HG02885 (cell line): ENCODE measurements around the gene RAB6C.
"Not testable (repeated sequence)": the region's sequence is repeated elsewhere in the genome, so short reads cannot be mapped to it uniquely, and the experiment has no call there.

Source experiments
- ATAC-seq: cut with Tn5 transposase; IDR thresholded peaks from one replicate; pipeline ENCODE4 v1.9.1; 2021; ENCODE audit warnings: mild to moderate bottlenecking; ENCODE audit not compliant: unreplicated experiment, poor library complexity

The RAB6C gene

DNA sequence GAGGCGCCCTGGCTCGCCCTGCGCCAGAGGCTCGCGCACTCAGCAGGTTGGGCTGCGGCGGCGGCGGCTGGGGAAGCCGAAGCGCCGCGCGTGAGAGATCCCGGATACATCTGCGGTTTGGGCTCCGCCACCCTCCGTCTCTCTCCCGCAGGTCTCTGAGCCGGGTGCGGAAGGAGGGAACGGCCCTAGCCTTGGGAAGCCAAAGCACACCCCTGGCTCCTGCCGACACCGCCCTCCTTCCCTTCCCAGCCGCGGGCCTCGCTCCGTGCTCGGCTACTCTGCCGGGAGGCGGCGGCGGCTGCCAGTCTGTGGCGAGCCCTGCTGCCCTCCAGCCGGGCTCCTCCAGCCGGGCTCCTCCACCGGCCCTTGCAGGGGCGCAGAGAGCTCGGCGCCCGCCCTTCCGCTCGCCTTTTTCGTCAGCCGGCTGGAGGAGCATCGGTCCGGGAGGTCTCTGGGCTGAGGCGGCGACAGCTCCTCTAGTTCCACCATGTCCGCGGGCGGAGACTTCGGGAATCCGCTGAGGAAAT, at the start of gene RAB6C:
Gene RAB6C (plus strand): TSS at position 38 of the 527 bp plus-strand sequence. CDS start 450 bp downstream, at position 488.
- ATAC-seq = not testable (repeated sequence)

DNA sequence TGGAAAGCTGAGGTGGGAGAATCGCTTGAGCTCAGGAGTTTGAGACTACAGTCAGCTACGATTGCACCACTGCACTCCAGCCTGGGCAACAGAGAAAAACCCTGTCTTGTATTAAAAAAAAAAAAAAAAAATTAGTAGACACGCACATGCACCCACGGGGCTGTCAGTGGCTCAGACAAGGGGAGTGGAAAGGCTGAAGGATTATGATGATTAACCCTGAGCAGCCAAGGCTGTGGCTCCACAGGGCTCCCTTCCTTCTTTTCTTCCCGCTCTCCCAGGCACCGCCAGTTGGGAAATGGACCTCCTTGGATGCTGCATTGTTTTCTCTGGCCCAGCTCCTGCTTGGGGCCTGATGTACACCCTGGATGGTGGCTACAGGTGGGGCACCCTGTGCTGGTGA, 49.0 kb upstream of the RAB6C start:
- no peak for ATAC-seq

DNA sequence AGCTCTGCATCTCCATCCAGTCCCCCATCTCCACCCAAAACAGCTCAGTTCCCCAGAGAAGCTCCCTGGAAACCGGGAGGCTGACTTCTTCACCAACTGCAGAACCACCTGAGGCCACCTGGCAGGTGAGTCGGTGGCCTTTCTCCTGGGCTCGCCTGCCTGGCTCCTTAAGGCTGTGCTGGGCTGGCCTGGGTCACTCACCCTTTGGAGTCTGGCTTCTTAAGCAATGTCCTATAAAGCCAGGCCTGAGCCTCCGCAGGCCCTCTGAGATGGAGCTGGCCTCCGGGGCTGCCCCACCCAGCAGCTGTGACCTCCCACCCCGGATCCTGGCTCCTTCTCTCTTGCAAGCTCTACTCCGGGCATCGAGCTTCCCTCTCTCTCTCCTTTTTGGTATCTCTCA, 46.1 kb upstream of the RAB6C start:
- ATAC-seq = not testable (repeated sequence)

DNA sequence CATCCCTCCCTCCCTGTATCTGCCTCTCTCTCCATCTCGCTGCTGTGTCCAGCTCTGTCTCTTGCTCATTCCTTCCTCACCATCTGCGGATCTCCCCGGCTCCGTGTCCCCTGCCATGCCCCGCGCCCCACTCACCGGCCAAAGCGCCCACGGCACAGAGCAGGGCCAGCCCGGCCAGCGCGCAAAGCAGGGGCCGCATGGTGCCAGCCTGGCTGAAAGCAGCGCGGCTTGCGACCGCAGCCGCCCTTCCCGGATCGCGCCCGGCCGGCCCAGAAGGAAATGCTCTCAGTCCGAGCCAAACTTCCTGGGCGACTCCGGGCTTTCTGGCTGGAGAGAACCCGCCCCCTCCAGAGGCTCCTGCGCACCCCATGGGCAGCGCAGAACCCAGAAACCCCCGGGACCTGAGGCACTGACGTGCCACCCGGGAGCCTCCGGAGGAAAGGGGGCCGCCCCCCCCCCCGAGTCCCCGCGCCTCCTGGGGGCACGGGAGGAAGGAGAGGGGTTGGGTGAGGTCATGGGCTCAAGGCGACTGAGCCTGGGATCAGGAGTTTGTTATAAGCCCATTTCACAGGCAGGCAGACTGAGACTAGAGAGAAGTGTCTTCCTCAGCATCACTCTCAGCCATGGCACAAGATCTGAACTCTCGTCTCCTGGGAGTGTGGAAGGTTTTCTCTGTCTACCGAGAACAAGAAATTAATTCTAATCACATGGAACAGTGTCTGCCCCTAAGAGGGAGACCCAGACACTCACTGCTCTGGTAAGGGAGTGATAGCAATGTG, 45.2 kb upstream of the RAB6C start:
- ATAC-seq = no peak

DNA sequence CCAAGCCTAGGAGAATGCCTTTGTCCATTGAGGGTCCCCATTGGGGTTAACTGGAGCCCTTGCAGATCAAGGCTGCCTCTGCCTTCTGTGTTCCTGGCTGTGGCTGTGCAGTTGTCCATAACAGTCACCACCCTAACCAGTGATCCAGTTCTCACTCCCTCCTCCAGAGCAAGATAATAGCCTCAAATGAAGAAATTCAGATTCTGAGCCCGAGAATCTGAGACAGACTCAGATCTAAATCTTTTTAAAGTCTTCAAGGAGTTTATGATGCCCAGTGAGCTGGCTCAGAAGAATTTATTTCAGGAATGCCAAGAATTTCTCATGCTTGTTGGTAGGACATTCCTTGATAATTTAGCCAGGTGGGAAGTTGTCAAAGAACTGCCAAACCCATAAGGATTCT, 44.3 kb upstream of the RAB6C start:
- no peak for ATAC-seq

DNA sequence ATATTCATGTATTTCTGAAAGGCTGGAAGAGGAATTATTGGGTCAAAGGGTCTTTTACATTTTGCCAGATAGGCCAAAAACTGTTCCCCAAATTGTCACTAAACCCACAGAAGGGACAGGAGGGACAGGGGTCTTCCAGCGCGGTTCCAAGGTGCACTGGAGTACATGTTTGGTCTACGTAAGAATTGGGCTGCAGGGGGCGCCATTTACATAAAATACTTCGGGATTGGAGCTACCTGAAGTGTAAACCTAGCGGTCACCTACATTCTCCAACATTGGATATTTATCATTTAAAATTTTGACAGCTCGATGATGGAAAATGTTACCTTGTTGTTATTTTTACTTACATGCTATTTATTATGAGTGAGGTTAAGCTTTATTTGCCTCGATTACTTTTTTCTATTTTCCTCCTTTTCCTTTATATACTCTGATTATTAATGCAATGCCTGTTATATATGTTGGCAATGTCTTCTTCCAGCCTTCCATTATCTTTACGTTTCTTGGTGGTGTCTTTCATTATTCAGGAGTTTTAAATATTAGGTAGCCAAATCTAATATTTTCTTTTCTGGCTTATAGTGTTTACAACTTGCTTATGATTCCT, 43.0 kb upstream of the RAB6C start:
- no peak for ATAC-seq

DNA sequence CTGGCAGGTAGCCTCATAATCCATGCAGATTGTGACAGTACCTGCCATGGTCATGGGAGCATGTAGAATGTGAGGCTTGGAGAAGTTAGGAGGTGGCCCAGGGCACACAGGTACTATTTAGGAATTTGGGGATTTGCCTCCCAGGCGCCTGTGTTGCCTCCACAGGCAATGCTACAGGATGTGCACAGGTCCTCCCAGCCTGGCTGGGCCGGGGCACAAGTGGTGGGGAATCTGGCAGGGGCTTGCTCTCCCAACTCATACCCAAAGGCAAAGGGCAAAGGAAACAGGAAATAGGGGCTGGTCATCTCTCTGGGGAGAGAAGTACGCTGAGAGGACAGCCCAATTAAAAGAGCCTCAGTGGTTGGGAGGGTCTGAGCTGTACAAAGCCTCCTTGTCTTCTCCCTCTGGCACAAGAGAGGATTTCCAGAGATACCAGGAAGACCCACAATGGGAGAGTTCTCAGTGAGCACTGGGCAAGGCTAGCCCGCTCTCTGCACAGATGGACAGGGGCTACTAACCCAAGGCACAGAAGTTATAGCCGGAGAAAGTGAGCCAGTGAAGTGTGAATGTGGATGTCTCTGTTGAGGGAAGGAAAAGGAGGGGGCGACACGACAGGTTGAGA, 40.5 kb upstream of the RAB6C start:
- not testable (repeated sequence) for ATAC-seq

DNA sequence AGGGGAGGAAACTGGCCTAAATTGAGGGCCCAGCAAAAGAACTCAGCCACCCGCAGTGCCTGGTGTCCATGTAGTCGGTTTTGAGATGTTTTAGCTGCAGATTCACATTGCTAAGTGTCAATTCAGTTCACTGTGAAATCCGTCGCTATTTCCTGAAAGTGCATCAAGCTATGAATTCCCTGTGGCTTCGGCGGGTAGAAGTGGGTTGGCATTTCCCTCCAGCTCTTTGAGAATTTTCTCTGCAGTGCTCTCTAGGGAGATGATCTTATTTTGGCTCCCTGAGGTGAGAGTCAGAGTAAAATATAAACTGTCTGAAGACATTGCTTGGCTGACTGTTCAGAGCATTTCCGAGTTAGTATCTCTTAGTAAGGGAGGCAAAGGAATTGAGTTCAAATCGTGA, 36.0 kb upstream of the RAB6C start:
- ATAC-seq = not testable (repeated sequence)

DNA sequence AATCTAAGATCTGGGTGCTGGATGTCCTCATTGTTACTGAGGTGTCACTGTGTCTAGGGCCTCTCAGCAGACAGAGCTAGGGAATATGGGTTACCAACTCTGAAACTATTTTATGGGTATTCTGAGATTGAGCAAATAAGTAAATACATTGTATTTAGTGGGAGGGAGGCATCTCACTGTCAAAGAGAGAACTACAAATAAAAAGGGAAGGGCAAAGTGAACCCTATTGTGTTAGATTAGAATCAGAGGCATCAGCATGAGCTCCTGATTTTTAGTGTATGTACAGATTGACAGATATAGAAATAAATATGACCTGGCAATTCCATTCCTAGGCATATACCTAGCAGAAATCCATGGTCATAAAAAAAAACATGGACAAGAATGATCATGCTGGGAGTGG, 33.9 kb upstream of the RAB6C start:
- no peak for ATAC-seq

DNA sequence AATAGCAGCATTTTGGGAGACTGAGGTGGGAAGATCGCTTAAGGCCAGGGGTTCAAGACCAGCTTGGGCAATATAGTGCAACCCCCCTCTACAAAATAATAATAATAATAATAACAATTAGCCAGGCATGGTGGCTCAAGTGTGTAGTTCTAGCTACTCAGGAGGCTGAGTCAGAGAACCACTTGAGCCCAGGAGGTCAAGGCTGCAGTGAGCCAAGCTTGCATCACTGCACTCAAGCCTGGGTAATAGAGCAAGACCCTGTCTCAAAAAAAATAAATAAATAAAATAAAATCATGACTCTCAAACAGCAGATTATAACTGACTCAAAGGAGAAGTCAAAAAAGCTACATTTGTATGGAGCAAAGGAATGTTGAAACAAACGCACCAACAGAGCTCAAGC, 31.8 kb upstream of the RAB6C start:
- not testable (repeated sequence) for ATAC-seq

DNA sequence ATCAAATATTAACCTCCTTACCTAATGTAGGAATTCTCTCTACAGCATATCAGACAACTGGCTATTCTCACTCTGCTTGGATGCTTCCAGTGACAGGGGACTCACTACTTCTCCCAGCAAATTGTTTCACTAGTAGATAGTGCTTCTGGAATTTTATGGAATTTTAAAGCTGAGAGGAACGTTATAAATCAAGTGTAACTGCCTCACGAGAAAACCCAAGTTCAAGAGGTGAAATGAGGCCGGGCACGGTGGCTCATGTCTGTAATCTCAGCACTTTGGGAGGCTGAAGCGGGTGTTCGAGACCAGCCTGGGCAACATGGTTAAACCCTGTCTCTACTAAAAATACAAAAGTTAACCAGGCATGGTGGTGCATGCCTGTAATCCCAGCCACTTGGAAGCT, 23.3 kb upstream of the RAB6C start:
- not testable (repeated sequence) for ATAC-seq

DNA sequence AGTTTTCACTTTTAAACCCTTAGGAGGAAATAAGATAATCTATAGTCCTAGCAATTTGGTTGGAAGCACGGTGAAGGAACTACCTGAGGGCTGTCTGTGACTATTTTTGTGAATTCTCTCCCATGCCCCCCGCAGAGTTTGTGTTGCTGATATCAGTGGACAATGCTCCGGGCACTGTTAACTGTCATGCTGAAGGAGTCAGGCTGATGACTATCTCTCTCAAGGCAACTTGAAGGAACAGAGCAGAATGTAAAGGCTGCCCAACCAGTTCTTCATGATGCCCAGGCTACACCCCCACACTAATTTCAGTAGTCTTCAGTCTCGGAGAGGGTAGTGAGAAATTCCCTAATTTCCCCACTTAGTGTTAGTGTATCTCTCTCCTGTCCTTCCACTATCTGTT, 21.6 kb upstream of the RAB6C start:
- ATAC-seq = no peak

DNA sequence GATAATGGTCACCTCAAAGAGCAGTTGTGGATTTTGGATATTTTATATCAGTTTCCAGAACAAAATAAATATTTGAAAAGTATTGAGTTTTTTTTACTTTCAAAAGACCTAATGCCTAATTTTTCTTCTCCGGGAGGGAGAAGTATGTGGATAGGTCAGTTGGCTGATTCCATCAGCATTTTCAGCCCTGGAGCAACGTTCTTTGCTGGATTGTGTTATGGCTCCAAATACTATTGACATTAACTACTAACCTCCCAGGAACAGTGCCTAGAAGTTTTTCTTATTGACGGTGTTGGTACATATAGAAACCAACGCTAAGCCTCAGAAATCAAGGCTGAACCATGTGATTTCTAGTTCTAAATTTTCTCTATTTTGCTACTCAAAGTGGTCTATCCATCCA, 20.7 kb upstream of the RAB6C start:
- ATAC-seq = not testable (repeated sequence)

DNA sequence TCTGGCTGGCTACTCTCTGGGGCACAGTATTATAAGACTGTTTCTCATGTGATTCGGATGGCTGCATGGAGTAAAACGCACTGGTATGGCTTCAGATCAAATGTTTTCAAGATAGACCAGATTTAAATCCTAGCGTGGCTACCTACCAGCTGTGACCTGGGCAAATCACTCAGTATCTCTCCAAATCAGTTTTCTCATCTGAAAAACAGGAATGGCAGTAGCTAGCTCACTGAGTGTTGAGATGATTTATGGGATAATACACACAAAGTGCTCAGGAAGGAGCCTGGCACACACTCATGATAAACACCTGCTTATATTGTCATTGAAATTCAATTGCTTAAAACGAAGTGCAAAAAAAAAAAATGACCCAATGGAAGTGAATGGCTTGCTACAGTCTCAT, 10.9 kb upstream of the RAB6C start:
- not testable (repeated sequence) for ATAC-seq

DNA sequence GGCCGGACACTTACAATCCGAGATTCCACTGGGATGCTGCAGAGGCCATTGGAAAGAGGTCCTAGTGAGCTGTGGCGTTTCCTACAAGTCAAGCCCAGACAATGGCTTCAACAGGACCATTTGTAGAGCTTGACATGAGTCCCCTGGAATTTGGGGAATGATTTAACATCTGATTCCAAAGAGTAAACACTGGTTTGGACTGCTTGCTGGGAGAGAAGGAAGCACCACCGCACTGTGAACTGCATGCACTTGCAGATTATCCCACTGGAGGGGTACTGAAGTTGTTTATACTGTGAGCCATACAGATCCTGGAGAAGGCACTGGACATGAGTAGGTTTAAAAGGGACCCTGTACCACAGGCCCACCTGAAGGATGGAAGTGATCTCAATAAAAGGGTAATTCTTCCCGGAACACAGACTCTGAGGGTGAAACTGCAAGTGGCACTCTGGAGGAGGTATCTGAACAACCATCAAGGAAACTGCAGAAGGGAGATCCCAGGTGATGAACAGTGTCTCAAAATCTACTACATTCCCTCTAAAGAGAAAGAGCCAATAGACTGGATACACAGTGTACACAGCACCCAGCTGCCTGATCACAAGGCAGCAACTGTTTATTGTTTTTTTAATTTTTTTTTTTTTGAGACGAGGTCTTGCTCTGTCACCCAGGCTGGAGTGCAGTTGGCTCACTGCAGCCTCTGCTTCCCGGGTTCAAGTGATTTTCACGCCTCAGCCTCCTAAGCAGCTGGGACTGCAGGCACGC, 4.3 kb upstream of the RAB6C start:
- ATAC-seq = no peak

DNA sequence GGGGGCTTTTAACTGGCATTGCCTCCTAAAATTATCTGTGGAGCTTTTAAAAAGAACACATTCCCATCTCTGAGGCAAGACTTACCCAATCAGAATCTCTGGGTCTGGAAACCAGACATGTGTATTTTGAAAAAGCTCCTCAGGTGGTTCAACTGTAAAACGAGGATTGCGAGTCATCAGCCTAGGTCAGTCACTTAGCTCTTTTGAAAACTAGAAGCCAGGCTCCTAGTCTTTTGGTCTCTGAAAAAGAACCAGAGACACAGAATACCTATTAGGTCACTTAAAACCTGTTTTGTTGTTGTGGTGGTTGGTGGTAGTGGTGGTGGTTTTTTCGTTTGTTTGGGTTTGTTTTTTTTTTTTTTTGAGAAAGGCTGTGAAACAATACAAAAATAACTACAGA, 2.5 kb upstream of the RAB6C start:
- not testable (repeated sequence) for ATAC-seq

DNA sequence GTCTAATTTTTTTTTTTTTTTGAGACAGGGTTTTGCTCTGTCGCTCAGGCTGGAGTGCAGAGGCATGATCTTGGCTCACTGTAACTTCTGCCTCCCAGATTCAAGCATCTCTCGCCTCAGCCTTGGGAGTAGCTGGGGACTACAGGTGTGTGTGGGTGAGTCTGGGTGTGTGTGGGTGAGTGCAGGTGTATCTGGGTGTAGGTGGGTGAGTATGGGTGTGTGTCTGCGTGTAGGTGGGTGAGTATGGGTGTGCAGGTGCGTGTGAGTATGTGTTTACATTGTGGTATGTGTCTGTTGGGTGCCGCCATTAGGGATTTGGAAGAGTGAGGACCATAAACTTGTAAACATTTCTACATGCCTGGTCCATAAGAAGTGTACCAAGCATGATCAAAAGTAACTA, 1.5 kb upstream of the RAB6C start:
- no peak for ATAC-seq

DNA sequence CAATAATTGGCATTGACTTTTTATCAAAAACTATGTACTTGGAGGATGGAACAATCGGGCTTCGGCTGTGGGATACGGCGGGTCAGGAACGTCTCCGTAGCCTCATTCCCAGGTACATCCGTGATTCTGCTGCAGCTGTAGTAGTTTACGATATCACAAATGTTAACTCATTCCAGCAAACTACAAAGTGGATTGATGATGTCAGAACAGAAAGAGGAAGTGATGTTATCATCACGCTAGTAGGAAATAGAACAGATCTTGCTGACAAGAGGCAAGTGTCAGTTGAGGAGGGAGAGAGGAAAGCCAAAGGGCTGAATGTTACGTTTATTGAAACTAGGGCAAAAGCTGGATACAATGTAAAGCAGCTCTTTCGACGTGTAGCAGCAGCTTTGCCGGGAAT, 780 bp downstream of the RAB6C start:
- not testable (repeated sequence) for ATAC-seq

DNA sequence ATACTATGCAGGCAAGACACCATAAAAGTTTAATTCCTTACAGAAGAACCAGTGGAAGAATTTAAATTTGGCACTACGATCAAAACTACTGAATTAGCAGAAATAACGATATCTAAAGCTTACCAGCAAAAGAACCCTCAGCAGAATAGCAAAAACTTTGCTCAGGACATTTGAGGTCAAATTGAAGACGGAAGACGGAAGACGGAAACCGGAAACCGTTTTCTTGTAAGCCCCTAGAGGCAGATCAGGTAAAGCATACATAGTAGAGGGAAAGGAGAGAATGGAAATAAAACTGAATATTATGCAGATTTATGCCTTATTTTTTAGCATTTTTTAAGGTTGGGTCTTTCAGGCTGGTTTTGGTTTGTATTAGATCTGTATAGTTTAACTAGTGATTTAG, 2.2 kb downstream of the RAB6C start:
- not testable (repeated sequence) for ATAC-seq

DNA sequence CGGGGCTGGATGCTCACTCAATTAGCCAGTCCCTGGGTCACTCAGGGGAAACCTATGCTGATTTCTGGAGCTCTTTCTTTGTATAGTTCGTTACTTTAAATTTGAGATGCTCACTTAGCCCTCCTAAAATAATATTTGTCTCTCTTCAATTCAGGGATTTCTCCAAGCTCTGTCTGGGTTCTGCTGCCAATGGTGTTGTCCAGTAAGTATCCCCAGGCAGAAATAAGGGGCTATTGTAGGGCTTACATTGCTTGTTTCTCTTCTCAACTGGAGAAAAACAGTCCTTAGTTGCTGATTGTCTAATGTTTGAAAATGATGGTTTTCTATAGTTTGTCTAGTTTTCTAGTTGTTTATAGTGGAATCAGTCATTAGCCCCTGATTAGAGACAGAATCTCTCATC, 5.0 kb downstream of the RAB6C start:
- no peak for ATAC-seq
